Fibroblast of mammary gland (primary cell): Measurements from ENCODE around the gene IL6.
A peak's percentile ranks its signal among the peaks of the same experiment; 100 is the strongest.
"Not testable (repeated sequence)": the region's sequence is repeated elsewhere in the genome, so short reads cannot be mapped to it uniquely, and the experiment has no call there.

Experiments used
- DNase-seq: peaks from one replicate; pipeline ENCODE4 v3.0.0-alpha.2; 2010; ENCODE audit warnings: low read depth
- H3K4me3 ChIP-seq: 2 replicates; pipeline ENCODE4 v1.5.1; 2011; ENCODE audit warnings: low read depth, mild to moderate bottlenecking, low read length, moderate library complexity; ENCODE audit not compliant: control insufficient read depth
- CTCF ChIP-seq: conservative IDR thresholded peaks from 2 replicates; pipeline ENCODE4 v1.5.1; 2011; ENCODE audit warnings: low read depth, low read length, inconsistent platforms; ENCODE audit not compliant: control insufficient read depth, insufficient read depth

The IL6 gene

DNA sequence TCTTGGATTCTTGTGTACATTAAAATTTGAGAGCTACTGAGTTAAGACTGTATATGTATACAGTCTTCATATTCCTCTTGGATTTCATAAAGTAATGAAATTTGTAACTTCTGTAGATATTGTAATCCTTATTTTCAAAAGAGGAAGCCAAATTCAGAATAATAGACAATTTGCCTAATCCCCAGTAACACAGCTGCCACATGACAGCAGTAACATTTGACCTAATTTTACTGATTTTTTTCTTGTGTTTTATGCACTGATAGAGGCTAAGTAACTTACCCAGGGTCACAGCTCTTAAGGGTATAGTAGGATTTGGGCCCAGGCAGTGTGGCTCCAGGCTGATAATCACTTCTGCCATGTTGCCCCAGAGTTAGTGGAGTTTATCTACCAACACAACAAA lies 40.4 kb upstream of the IL6 start:
- H3K4me3 ChIP-seq = no peak overlapping the region
- TF ChIP-seq CTCF = no peak
- no peak for DNase-seq

DNA sequence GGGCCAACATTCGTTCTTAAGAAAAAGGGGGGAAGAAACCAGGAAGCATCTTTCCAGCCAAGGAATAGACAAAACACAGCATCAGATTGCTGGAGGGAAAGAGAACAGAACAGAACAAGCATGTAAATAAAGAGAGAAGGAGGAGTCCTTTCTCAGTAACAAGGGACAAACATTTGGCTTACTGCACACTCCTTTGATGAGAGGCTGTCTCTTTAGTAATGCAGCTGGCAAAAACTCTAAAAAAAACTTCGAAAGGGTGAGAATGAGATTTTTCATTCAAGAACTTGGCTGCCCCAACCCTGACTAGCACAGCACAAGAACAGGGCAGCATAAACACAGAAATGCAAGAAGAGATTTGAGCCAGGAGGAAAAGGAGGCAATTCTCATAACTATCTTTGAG lies 38.9 kb upstream of the IL6 start:
- no peak overlapping the region for H3K4me3 ChIP-seq
- TF ChIP-seq CTCF = no peak
- no peak for DNase-seq

DNA sequence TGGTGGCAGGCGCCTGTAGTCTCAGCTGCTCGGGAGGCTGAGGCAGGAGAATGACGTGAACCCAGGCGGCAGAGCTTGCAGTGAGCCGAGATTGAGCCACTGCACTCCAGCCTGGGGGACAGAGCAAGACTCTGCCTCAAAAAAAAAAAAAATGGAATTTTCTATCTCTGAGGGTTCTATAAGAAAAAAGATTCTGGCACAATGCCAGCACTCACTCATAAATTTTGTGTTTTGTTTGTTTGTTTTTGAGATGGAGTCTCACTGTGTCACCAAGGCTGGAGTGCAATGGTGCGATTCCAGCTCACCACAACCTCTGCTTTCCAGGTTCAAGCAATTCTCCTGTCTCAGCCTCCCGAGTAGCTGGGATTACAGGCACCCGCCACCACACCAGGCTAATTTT lies 38.1 kb upstream of the IL6 start:
- DNase-seq, H3K4me3 ChIP-seq: not testable (repeated sequence)

GRCh38 chr7:22694597-22695207 lies 32.3 kb upstream of the IL6 start:
- DNase-seq = peak; percentile 45
- no peak for TF ChIP-seq CTCF
- H3K4me3 ChIP-seq = no peak overlapping the region

- DNase-seq = no peak
- no peak overlapping the region for H3K4me3 ChIP-seq
- no peak for TF ChIP-seq CTCF
These were observed 31.4 kb upstream of the IL6 start for GRCh38 chr7:22695476-22696132.

DNA sequence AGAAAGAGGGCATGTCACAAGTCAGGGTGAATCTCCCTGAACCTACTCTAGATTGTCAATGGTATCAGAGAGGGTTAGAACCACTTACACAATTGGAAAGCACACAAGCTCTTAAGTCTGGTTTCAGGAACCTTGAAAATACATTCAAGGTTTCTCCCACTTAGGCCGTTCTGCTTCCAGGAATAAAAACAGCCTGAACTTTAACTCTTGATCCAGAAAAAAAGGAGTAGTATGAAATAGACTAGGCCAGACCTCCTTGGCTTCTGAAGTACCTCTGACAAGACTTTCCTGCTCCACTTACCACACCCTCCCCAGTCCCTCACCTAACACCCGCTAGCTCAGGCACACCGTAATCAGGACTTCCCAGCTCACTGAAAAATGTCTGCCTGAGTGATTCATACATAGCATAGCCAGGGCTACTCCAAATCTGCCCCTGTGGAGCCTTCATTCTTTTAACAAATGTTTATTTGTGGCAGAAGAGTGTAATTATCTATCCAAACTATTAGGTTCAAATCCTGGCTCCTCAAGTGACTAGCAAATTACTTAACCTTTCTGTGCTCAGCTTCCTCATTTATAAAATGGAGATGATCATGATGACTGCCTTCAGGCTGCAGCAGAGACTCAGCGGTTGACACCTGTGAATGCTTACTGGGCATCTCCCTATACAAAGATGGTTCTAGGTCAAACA lies 30.3 kb upstream of the IL6 start:
- no peak for TF ChIP-seq CTCF
- no peak overlapping the region for H3K4me3 ChIP-seq
- no peak for DNase-seq

GRCh38 chr7:22697322-22697859 lies 29.6 kb upstream of the IL6 start:
- no peak overlapping the region for H3K4me3 ChIP-seq
- DNase-seq = no peak
- TF ChIP-seq CTCF = no peak
